Naive B cell (primary cell): ENCODE data around the gene ANKRD33B. TPM values are rescaled to one million over a fixed set of nuclear protein-coding genes. Genes with fewer than 3 reads are reported as not detected.

Experiments
- ATAC-seq, 2 donors: fragments of 150-1000 bp; cut with Tn5 transposase; 2 replicates each; pipeline ENCODE4 v1.10.0; 2021; ENCODE audit warnings: low read depth in 2 of 2, mild to moderate bottlenecking in 2 of 2, moderate library complexity in 2 of 2
- DNase-seq: peaks from one replicate; pipeline ENCODE4 v3.0.0; 2022
- H3K27ac Mint-ChIP-seq, 6 donors: one replicate each; pipeline ENCODE4 v1.8.0; 2020 to 2022; ENCODE audit warnings: mild to moderate bottlenecking in 6 of 6, mixed read lengths in 6 of 6, moderate library complexity in 5 of 6, inconsistent platforms in 2 of 6
- H3K27me3 Mint-ChIP-seq, 3 donors: one replicate each; pipeline ENCODE4 v1.8.0; 2021 to 2022; ENCODE audit warnings: mixed read lengths in 3 of 3, mild to moderate bottlenecking in 1 of 3
- H3K36me3 Mint-ChIP-seq, 2 donors: one replicate each; pipeline ENCODE4 v1.8.0; 2020 to 2022; ENCODE audit warnings: mixed read lengths in 2 of 2, inconsistent platforms in 1 of 2, mild to moderate bottlenecking in 1 of 2
- H3K4me1 Mint-ChIP-seq, 3 donors: one replicate each; pipeline ENCODE4 v1.8.0; 2020 to 2022; ENCODE audit warnings: mixed read lengths in 3 of 3, inconsistent platforms in 1 of 3, mild to moderate bottlenecking in 1 of 3, moderate library complexity in 1 of 3
- H3K4me3 Mint-ChIP-seq, 8 donors: one replicate each; pipeline ENCODE4 v1.8.0; 2020 to 2022; ENCODE audit warnings: mild to moderate bottlenecking in 8 of 8, mixed read lengths in 8 of 8, moderate library complexity in 8 of 8, inconsistent platforms in 2 of 8
- H3K9me3 Mint-ChIP-seq, 7 donors: one replicate each; pipeline ENCODE4 v1.8.0; 2020 to 2022; ENCODE audit warnings: mixed read lengths in 7 of 7, mild to moderate bottlenecking in 5 of 7, inconsistent platforms in 2 of 7, moderate library complexity in 1 of 7
- polyA plus RNA-seq, 6 donors: library from polyadenylated mRNA; unstranded; fragments of 300-500 nt; fragmentation: Illumina TruSeq; gene quantifications; one replicate each; pipeline ENCODE4 v1.2.3, GENCODE V29; 2021; ENCODE audit warnings: low read depth in 6 of 6

Gene ANKRD33B
- polyA plus RNA-seq, 6 donors from 2014 or later: 1.3 to 2.7 (median 1.9) TPM

DNA sequence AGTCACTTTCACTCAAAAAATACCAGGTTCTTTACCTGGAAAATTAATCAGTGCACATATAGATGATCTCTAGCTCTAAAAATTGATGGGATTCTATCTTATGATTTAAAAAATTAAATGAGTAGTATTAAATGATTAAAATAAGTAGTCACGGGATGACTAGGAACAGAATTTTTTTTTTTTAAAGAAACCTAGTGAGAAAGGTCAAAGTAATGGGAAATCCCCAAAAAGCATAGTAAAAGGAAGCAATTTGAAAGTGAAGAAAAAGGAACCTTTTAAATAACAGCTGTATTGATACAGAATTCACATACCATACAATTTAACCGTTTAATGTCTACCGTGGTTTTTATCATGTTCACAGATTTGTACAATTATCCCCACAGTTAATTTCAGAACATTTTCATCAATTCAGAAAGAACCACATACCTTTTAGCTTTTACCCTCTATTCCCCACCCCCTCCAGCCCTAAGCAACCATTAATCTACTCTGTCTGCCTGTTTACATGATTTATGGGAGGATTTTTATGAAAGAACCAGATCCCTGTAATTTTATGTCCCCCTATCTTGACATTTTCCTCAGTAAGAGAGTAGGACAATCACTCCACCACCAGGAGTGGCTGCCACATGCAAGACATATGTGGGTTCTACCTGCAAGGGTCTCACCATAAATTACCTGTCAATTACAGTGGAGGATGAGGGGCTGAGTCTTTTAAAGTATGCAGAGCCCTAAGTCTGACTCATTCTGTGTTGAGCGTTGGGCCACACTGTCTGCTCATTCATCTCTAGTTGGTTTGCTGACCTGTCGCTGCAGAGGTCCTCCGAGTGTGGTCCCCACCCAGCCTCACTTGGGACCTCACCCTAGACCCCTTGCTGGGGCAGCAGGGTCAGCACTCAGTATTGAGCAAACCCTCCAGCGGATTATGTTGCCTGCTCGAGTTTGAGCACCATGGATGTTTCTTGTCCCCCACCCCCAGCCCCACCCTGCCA is 16.0 kb downstream of the ANKRD33B start:
- H3K9me3 Mint-ChIP-seq: no peaks in the 10 kb centered on the region
- ATAC-seq (peak; percentile 58 to 68), DNase-seq (peak; percentile 62)
- H3K4me3 Mint-ChIP-seq: peak overlapping the region; percentile 30 to 86 (median 76)
- H3K4me1 Mint-ChIP-seq: peaks cover 66 to 96% (median 79%) of the 10 kb centered on the region in 3 donors
- peaks cover 0 to 11% of the 10 kb centered on the region in 2 donors for H3K36me3 Mint-ChIP-seq
- H3K27me3 Mint-ChIP-seq: no peaks in the 10 kb centered on the region
- H3K27ac Mint-ChIP-seq: peak overlapping the region; percentile 78 to 99 (median 94)

DNA sequence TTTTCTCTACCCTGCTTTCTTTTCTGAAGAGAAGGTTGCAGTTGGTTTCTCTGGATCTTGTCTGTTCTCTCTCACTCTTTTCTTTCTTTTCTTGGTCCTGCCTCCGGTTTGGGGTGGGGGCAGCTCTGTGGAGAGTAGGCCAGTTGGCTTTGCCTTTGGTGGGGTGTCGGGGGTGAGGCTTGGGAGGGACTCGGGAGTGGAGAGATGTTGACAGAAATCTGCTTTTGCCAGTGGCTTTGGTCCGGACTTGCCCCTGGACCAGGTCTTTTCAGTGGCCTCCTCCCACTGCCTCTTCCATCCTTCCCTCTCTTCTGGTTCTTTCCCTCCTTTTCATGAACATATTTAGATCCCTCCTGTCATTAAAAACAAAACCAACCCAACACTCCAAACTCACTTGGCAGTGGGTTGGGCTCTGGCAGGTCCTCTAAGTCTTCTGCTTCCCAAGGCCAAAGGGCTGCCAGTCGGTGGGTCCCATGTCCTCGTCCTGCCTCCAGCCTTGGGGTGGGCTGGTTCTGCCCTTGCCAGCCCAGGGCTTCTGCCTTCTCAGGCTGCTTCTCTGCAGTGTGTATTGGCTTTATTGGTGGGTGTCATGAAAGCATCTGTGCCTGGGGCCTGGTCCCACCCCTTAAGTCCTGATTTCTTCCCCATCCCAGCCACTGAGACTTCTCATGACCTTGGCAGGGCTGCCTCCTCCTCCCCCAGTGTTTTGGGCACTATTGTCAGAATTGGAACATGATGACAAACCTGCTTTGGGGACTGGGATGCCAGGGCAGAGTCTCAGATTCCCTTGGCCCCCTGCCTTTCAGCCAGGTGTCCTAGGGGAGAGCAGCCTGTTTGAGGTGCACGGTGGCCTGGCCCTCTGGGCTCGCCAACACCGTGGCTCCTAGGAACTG is 16.9 kb downstream of the ANKRD33B start:
- ATAC-seq (no peak), DNase-seq (no peak)
- Mint-ChIP-seq H3K27me3 (no peaks in the 10 kb centered on the region), H3K27ac (peak overlapping the region in 5 of 6 donors; percentile 53 to 91 (median 76)), H3K9me3 (no peaks in the 10 kb centered on the region), H3K36me3 (peaks cover 0 to 11% of the 10 kb centered on the region in 2 donors), H3K4me3 (peak overlapping the region in 6 of 8 donors; percentile 45 to 81 (median 58)), H3K4me1 (peaks cover 70 to 100% (median 89%) of the 10 kb centered on the region in 3 donors)

DNA sequence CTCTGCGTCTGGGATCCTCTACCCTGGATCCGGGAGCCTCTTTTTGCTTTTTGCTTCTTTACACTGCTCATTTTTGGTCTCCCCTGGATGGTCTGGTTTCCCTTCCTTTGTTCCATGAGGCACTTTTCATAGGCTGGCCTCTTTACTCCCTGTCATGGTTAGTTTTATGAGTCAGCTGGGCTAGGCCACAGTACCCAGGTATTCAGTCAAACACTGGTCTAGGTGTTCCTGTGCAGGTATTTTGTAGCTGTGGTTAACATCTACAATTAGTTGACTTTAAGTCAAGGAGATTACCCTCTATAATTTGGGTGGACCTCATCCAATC is 17.5 kb downstream of the ANKRD33B start:
- Mint-ChIP-seq H3K4me3 (peak overlapping the region in 4 of 8 donors; percentile 16 to 58 (median 48)), H3K27me3 (no peaks in the 10 kb centered on the region), H3K9me3 (no peaks in the 10 kb centered on the region), H3K36me3 (peaks cover 0 to 11% of the 10 kb centered on the region in 2 donors), H3K27ac (peak overlapping the region in 2 of 6 donors; percentile 43 to 91), H3K4me1 (peaks cover 72 to 100% (median 93%) of the 10 kb centered on the region in 3 donors)
- DNase-seq (no peak), ATAC-seq (no peak)

DNA sequence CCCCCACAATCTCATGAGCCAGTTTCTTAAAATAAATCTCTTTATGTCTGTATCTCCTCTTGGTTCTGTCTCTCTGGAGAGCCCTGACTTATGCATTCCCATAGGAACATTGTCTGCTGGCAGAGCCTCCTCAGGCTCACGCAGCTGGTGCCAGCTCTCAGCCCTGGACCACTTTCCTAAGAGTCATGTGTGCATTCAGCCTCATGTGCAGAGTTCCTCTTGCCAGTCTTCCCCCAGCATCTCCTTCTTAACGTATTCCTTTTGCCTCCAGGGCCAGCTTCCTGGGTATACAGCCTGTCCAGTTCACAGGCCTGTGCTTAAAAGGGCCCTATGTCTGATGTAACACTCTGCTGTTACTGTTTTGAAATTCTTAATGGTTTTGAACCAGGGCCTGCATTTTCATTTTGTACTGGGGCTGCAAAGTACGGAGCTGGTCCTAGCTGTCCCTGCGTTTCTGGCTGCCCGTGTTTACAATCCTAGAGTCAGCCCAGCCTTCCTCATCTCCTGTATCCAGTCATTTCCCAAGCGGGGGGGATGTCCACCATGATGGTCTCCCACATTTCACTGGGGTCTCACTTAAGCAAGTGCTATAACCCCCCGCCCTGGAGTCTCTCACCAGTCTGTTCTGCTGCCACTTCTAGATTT is 18.1 kb downstream of the ANKRD33B start:
- H3K36me3 Mint-ChIP-seq: peaks cover 0 to 11% of the 10 kb centered on the region in 2 donors
- H3K4me3 Mint-ChIP-seq: peak overlapping the region in 4 of 8 donors; percentile 4 to 48 (median 26)
- H3K4me1 Mint-ChIP-seq: peaks cover 73 to 99% (median 91%) of the 10 kb centered on the region in 3 donors
- ATAC-seq: no peak
- no peak for DNase-seq
- no peaks in the 10 kb centered on the region for H3K9me3 Mint-ChIP-seq
- no peaks in the 10 kb centered on the region for H3K27me3 Mint-ChIP-seq
- H3K27ac Mint-ChIP-seq: peak overlapping the region in 2 of 6 donors; percentile 43 to 89

DNA sequence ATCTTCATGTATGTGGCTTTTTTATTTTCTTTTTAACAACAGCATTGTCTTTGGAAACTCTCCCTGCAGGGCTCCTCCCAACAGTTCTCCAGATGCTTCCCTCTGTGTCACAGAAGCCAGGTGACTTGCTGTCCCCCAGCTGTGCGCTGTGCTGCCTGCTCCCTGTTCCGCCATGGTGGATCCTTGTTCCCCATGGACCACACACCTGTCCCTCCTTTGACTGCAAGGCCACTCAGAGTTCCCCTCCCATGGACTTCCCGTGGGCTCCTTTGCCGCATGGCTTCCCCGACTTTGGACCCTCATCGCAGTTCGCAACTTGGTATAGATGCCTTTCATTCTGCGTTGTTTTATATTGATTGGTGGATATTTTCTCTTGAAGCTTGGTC is 18.6 kb downstream of the ANKRD33B start:
- no peak for DNase-seq
- Mint-ChIP-seq H3K9me3 (no peaks in the 10 kb centered on the region), H3K36me3 (peaks cover 0 to 11% of the 10 kb centered on the region in 2 donors), H3K4me3 (peak overlapping the region in 2 of 8 donors; percentile 38 to 39), H3K27me3 (no peaks in the 10 kb centered on the region), H3K4me1 (peaks cover 70 to 97% (median 86%) of the 10 kb centered on the region in 3 donors), H3K27ac (peak overlapping the region in 1 of 6 donors; percentile 80)
- no peak for ATAC-seq

DNA sequence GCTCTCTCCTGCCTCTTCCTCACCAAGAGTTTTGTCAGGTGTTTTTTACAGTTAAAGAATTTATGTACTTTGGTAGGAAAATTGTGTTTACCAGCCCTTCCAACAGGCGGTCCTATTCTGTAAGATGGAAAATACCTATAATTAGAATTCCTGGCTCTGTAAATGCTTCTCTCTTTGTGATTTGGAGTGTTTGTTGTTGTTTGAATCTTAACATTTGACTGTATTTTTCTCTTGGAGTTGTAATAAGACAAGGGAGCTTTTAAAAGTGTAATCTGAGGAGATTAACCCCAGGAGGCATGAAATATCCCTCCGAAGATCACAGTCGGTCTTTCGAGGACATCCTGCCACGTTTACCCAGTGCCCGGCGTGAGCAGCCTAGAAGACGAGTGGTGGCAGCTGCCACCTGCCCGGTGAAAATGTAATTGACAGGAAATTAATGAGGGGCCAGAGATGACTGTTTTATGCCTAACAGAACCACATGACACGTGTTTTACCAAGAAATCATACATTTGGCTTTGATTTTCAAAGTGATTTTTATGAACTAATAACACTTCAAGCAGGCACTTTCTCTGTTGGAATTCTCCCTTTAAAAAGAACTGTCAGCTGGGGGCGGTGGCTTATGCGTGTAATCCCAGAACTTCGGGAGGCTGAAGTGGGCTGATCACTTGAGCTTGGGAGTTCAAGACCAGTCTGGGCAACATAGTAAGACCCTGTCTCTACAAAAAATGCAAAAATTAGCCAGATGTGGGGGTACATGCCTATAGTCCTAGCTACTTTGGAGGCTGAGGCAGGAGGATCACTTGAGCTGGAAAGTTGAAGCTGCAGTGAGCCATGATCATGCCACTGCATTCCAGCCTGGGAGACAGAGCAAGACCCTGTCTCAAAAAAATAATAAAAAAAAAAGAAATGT is 20.0 kb downstream of the ANKRD33B start:
- H3K4me1 Mint-ChIP-seq: peaks cover 68 to 96% (median 83%) of the 10 kb centered on the region in 3 donors
- peaks cover 0 to 12% of the 10 kb centered on the region in 2 donors for H3K36me3 Mint-ChIP-seq
- DNase-seq: no peak
- H3K27me3 Mint-ChIP-seq: no peaks in the 10 kb centered on the region
- peak overlapping the region in 1 of 6 donors; percentile 60 for H3K27ac Mint-ChIP-seq
- H3K4me3 Mint-ChIP-seq: peak overlapping the region in 6 of 8 donors; percentile 7 to 67 (median 27)
- H3K9me3 Mint-ChIP-seq: peaks cover 0 to 7% (median 3%) of the 10 kb centered on the region in 7 donors
- ATAC-seq: no peak

DNA sequence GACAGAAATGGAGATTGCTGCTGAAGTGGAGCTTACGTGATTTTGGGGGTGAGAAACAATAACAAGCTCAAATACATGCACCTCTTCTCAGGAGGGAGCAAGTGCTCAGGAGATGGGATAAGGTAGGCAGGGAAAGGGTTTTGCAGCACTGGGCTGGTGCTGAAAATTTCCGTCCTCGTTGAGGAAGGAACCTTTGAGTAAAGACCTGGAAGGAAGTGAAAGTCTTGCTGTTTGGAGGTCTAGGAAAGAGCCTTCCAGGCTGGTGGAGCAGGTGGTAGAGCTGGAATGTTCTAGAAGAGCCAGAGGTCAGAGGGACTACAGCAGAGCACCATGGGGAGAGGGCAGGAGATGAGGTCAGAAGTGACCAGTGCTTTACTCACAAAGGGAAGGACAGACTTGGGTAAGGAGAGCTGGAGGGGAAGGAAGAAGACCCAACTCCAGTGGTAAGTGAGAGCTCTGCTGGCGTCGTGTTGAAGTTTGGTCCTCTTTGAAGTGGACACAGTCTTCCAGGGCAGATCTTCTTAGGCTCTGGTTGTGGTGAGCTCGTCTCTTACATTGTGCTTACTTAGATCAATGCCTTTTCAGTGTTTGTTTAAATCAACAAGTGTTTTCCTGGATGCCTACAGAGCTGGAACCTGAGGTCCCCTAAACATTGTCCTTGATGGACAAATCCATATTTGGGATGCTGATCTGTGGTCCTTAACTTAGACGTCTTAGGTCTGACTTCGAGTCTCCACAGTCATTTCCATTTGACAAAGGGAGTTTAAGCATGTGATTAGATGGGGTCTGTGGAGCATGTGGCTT is 21.0 kb downstream of the ANKRD33B start:
- Mint-ChIP-seq H3K9me3 (peaks cover 6 to 17% (median 12%) of the 10 kb centered on the region in 7 donors), H3K27me3 (no peaks in the 10 kb centered on the region), H3K27ac (peak overlapping the region in 2 of 6 donors; percentile 34 to 51), H3K36me3 (peaks cover 8 to 22% of the 10 kb centered on the region in 2 donors), H3K4me3 (peak overlapping the region in 5 of 8 donors; percentile 11 to 61 (median 45)), H3K4me1 (peaks cover 68 to 95% (median 81%) of the 10 kb centered on the region in 3 donors)
- ATAC-seq (peak in 1 of 2 donors; percentile 33), DNase-seq (no peak)

DNA sequence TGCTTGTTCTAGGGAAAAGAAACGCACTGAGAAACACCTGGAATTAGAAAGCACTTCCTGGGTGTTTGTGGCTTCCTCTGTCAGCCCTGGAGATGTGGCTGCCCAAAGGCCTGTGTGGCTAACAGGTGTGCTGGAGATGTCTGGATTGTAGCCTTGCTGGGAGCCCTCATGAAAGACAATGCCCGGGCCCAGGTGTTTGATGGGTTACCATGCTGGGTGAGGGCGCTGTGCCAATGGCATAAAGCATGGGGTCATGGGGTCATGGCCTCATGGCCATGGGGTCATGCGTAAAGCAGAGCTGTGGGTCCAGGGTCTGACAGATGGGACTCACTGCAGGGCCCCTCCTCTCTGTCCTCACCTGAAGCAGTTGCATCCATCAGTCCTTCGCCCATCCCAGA is 21.6 kb downstream of the ANKRD33B start:
- Mint-ChIP-seq H3K4me1 (peaks cover 62 to 95% (median 81%) of the 10 kb centered on the region in 3 donors), H3K27me3 (no peaks in the 10 kb centered on the region), H3K4me3 (peak overlapping the region in 1 of 8 donors; percentile 28), H3K9me3 (peaks cover 6 to 19% (median 13%) of the 10 kb centered on the region in 7 donors), H3K36me3 (peaks cover 12 to 27% of the 10 kb centered on the region in 2 donors), H3K27ac (no peak overlapping the region)
- ATAC-seq: no peak
- no peak for DNase-seq

DNA sequence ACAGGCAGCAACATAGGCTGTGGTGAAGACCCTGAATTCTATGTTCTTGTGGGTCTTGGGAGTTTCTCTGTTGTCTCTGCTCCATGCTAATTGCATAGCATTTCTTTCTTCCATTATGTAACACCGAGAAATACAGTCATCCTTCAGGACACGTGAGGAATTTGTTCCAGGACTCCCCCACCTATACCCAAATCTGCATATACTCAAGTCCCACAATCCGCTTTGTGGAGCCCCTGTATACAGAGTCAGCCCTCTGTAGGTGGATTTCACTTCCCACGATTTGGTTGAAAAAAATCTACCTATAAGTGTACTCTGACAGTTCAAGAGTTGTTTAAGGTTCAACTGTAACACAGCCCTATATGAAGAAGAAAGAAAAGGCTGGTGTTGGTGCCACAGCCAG is 22.1 kb downstream of the ANKRD33B start:
- Mint-ChIP-seq H3K4me3 (peak overlapping the region in 1 of 8 donors; percentile 22), H3K27ac (peak overlapping the region in 4 of 6 donors; percentile 9 to 72 (median 47)), H3K36me3 (peaks cover 12 to 27% of the 10 kb centered on the region in 2 donors), H3K4me1 (peaks cover 57 to 95% (median 80%) of the 10 kb centered on the region in 3 donors), H3K9me3 (peaks cover 7 to 19% (median 13%) of the 10 kb centered on the region in 7 donors), H3K27me3 (no peaks in the 10 kb centered on the region)
- DNase-seq (no peak), ATAC-seq (no peak)

DNA sequence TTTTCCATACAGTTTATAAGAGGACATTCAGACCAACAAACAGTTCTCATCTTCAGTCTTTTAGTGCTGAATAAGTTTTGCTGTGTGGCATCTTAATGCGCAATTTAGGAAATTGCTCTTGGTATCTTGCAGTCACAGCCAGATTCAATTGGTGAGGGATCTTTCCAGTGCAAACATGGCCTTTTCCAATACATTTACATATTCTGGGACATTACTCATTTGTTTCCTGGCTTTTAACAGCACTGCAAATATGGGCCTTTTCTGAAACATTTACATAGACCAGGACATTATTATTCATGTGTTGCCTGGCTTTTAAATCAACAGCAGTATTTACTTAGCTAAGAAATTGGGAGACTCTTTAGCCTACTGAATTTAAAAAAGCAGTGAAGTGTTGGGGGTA is 22.7 kb downstream of the ANKRD33B start:
- Mint-ChIP-seq H3K27ac (peak overlapping the region in 3 of 6 donors; percentile 5 to 65 (median 35)), H3K27me3 (no peaks in the 10 kb centered on the region), H3K4me1 (peaks cover 51 to 93% (median 74%) of the 10 kb centered on the region in 3 donors), H3K9me3 (peaks cover 7 to 19% (median 13%) of the 10 kb centered on the region in 7 donors), H3K4me3 (no peak overlapping the region), H3K36me3 (peaks cover 12 to 24% of the 10 kb centered on the region in 2 donors)
- DNase-seq (no peak), ATAC-seq (no peak)

DNA sequence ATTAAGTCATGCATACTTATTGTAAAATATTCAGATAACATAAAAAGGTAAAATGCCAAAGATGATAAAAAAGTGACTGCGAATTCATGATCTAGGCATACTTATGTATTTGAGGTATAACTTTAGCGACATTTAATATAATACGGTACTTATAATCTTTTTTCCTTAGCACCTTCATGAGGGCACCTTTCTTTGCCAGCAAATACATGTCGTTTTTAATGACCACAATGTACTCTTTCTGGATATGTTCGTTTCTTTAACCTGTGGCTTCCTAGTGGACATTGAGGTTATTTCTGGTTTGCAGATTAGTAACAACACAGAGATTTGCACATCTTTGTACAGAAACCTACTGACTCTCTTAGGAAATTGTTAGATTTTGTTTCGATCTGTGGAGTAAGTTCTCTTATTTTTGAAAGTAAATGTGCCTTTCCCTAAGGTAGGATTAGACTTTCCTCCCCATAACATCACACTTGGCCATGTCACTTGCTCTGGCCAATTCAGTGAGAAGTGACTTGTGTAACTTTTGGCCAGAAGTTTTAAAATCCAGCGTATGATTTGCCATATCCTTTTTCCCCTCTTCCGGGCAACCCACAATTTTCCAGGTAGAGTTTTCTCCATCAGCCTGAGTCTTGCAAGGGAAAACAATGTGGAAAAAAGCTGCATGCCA is 24.4 kb downstream of the ANKRD33B start:
- peak overlapping the region in 1 of 8 donors; percentile 44 for H3K4me3 Mint-ChIP-seq
- no peaks in the 10 kb centered on the region for H3K27me3 Mint-ChIP-seq
- H3K36me3 Mint-ChIP-seq: peaks cover 12 to 16% of the 10 kb centered on the region in 2 donors
- peaks cover 46 to 88% (median 67%) of the 10 kb centered on the region in 3 donors for H3K4me1 Mint-ChIP-seq
- peaks cover 7 to 19% (median 13%) of the 10 kb centered on the region in 7 donors for H3K9me3 Mint-ChIP-seq
- DNase-seq (no peak), ATAC-seq (no peak)
- peak overlapping the region in 3 of 6 donors; percentile 6 to 62 (median 17) for H3K27ac Mint-ChIP-seq
